Measurements from ENCODE around the gene CRKL. TPM values are rescaled to one million over a fixed set of nuclear protein-coding genes. Genes with fewer than 3 reads are reported as not detected.

Gene CRKL
- total and polyA plus RNA-seq, 2 of the 4 experiments (the other 2 are of a cell fraction) = 20.6 to 35.5 TPM

GRCh38 chr22:20949698-20950183 is 32.5 kb downstream of the CRKL start:
- no peak overlapping the region for H2AK9ac ChIP-seq (replicated peaks; ENCODE audit: low read depth, low read length, poor library complexity)
- H3K27me3 ChIP-seq (ENCODE audit: control insufficient read depth, insufficient read depth, low read length) = no peaks in the 10 kb centered on the region
- no peak overlapping the region for H4K91ac ChIP-seq (ENCODE audit: insufficient read depth, low read depth, low read length)
- H3K36me3 ChIP-seq (ENCODE audit: control insufficient read depth, insufficient read depth, low read length) = peaks cover 39% of the 10 kb centered on the region
- no peak overlapping the region for H4K5ac ChIP-seq (ENCODE audit: low read depth, low read length)
- H3K9ac ChIP-seq (ENCODE audit: low read depth, low read length) = no peak overlapping the region
- peaks cover 84% of the 10 kb centered on the region for H4K20me1 ChIP-seq (ENCODE audit: insufficient read depth, low read length)
- peaks cover 31 to 97% of the 10 kb centered on the region in 2 experiments for H3K79me1 ChIP-seq (ENCODE audit: low read depth in 1 of 2, low read length in 2 of 2)
- DNase-seq (no peak), ATAC-seq (ENCODE audit: low read depth) (no peak)
- H3K9me3 ChIP-seq (ENCODE audit: control insufficient read depth, insufficient read depth, low read length) = no peaks in the 10 kb centered on the region
- dilution Hi-C loops (cut with HindIII; ENCODE audit: low sequenced_read_pairs, unreplicated experiment) (no loop called here), in situ Hi-C loops (cut with MboI; ENCODE audit: low sequenced_read_pairs) (no loop called here), intact Hi-C loops (cut with micrococcal nuclease) (loop anchor here (10.0 kb wide), 2 partner anchors 65 to 145 kb away; no protein-coding TSS in a partner anchor)
- TF ChIP-seq FOS (IDR thresholded peaks at IDR 0.05; ENCODE audit: low read depth, low read length) (no peak), RFX5 (IDR thresholded peaks at IDR 0.05; ENCODE audit: low read depth, low read length) (no peak), USF2 (IDR thresholded peaks at IDR 0.05; ENCODE audit: low read depth, low read length) (no peak), POLR2A (IDR thresholded peaks at IDR 0.05; ENCODE audit: low read depth, low read length) (no peak), RCOR1 (IDR thresholded peaks at IDR 0.05; ENCODE audit: insufficient replicate concordance, low read length) (no peak), MXI1 (IDR thresholded peaks at IDR 0.05; ENCODE audit: borderline replicate concordance, low read depth, low read length) (no peak), MAFK (IDR thresholded peaks at IDR 0.05; ENCODE audit: low read depth, low read length) (no peak), BHLHE40 (IDR thresholded peaks at IDR 0.05; ENCODE audit: low read depth, low read length) (no peak), MAZ (IDR thresholded peaks at IDR 0.05; ENCODE audit: borderline replicate concordance, low read depth, low read length) (no peak), SMC3 (IDR thresholded peaks at IDR 0.05; ENCODE audit: low read depth, low read length) (no peak)
- TF ChIP-seq, protein P1, sequence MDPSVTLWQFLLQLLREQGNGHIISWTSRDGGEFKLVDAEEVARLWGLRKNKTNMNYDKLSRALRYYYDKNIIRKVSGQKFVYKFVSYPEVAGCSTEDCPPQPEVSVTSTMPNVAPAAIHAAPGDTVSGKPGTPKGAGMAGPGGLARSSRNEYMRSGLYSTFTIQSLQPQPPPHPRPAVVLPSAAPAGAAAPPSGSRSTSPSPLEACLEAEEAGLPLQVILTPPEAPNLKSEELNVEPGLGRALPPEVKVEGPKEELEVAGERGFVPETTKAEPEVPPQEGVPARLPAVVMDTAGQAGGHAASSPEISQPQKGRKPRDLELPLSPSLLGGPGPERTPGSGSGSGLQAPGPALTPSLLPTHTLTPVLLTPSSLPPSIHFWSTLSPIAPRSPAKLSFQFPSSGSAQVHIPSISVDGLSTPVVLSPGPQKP (IDR thresholded peaks at IDR 0.05; ENCODE audit: borderline replicate concordance, low read depth, low read length) = no peak
- WGBS, 2 experiments (ENCODE audit: extremely low coverage in 2 of 2, insufficient read length in 1 of 2) = 88% methylated on average over 8 of the region's 13 CpGs; no CpG with 5 or more reads in 1 of the 2 experiments
- no peak overlapping the region for H2BK120ac ChIP-seq (ENCODE audit: low read depth, low read length)
- H3K4me3 ChIP-seq (ENCODE audit: insufficient read depth, low read depth, low read length) = no peak overlapping the region
- H4K8ac ChIP-seq (ENCODE audit: low read depth in 2 of 2, low read length in 2 of 2) = no peak overlapping the region
- H3K23ac ChIP-seq (ENCODE audit: low read depth, low read length) = no peak overlapping the region
- ChIA-PET CTCF (no interaction called here), POLR2A (ENCODE audit: unreplicated experiment) (no interaction called here)
- no peak overlapping the region for H3K4ac ChIP-seq (ENCODE audit: low read depth, low read length)
- H3K27ac ChIP-seq (ENCODE audit: insufficient read depth, low read length) = no peak overlapping the region
- no peak overlapping the region for H2BK15ac ChIP-seq (ENCODE audit: low read depth, low read length)
- H3K4me2 ChIP-seq (ENCODE audit: low read depth, low read length) = no peak overlapping the region
- H3K4me1 ChIP-seq (ENCODE audit: control insufficient read depth, insufficient read depth, low read length) = peaks cover 6% of the 10 kb centered on the region
- peaks cover 34% of the 10 kb centered on the region for H3K9me1 ChIP-seq (ENCODE audit: insufficient read depth, low read length)
- H3K18ac ChIP-seq (ENCODE audit: low read depth, low read length) = no peak overlapping the region
- H2BK5ac ChIP-seq (ENCODE audit: low read depth, low read length, poor library complexity, severe bottlenecking) = no peak overlapping the region
- no peak overlapping the region for H3K14ac ChIP-seq (replicated peaks; ENCODE audit: low read depth, low read length)
- no peak overlapping the region for H3K56ac ChIP-seq (ENCODE audit: extremely low read depth, insufficient read depth, low read length)
- no TSS peak for BruUV-seq (replicated peaks)
- H2AK5ac ChIP-seq (ENCODE audit: low read depth, low read length) = no peak overlapping the region
- H2BK20ac ChIP-seq (ENCODE audit: low read depth, low read length) = no peak overlapping the region
- no peak overlapping the region for H2AFZ ChIP-seq (replicated peaks; ENCODE audit: low read length, poor library complexity)

Measured in IMR-90 (cell line).